Erythroblast (primary cell): ENCODE results near the gene BCHE.

Experiments used
- GATA1 ChIP-seq: IDR thresholded peaks from 2 replicates; pipeline ENCODE4 v1.6.1; 2011; ENCODE audit warnings: low read depth, mild to moderate bottlenecking, control low read depth, low read length, moderate library complexity
- POLR2A ChIP-seq: IDR thresholded peaks from 2 replicates; pipeline ENCODE4 v1.6.1; 2011; ENCODE audit warnings: mild to moderate bottlenecking, low read length

DNA sequence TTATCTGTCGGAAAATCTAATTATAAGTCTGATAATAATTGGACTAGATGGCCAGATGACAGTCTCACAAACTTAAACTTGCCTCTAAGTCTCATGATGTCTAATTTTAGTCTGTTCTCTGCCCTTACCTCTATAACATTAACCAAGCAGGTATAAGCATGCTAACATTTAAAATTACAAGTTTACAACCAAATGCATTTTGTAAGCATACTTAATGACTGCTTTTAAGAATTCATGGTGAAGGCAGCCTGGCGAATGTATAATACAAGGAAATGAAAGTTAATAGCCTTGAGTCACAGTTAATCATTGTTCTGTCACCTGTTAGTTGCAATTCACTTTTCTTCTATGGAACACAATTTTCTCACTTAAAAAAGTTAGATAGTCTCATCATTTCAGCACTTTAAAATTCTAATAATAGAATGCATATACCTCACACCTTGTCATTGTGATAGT is 16.5 kb downstream of the BCHE start:
- no peak for TF ChIP-seq POLR2A
- no peak for TF ChIP-seq GATA1
